Suprapubic skin (tissue), 4 donors: ENCODE results near the gene NPC1L1. TPM values are rescaled to one million over a fixed set of nuclear protein-coding genes. Genes with fewer than 3 reads are reported as not detected.

Experiments
- DNase-seq, 2 donors: peaks; one replicate each; pipeline ENCODE4 v3.0.0-alpha.2; 2019; ENCODE audit warnings: low spot score in 2 of 2
- H3K27ac ChIP-seq: fragments of 200-600 bp; sonication (generic); one replicate; pipeline ENCODE4 v1.5.1; 2019
- H3K27me3 ChIP-seq: fragments of 200-600 bp; sonication (generic); one replicate; pipeline ENCODE4 v1.5.1; 2019
- H3K36me3 ChIP-seq: fragments of 200-600 bp; sonication (generic); one replicate; pipeline ENCODE4 v1.5.1; 2019
- H3K4me1 ChIP-seq: fragments of 200-600 bp; sonication (generic); one replicate; pipeline ENCODE4 v1.5.1; 2019
- H3K4me3 ChIP-seq: fragments of 200-600 bp; sonication (generic); one replicate; pipeline ENCODE4 v1.5.1; 2019; ENCODE audit warnings: mild to moderate bottlenecking
- H3K9me3 ChIP-seq: fragments of 200-600 bp; sonication (generic); one replicate; pipeline ENCODE4 v1.5.1; 2019
- CTCF ChIP-seq, 2 donors: fragments of 200-600 bp in 1 of 2; fragments of 450-650 bp in 1 of 2; sonication (generic) in 1 of 2; IDR thresholded peaks; one replicate each; pipeline ENCODE4 v1.5.1; 2016 to 2019; ENCODE audit warnings: antibody characterized with exemption in 2 of 2, mild to moderate bottlenecking in 1 of 2, moderate library complexity in 1 of 2
- EP300 ChIP-seq: sonication (generic); formaldehyde crosslinking; IDR thresholded peaks from one replicate; pipeline ENCODE4 v1.6.1; 2017; ENCODE audit warnings: antibody characterized with exemption
- POLR2A ChIP-seq, 2 donors: fragments of 450-650 bp; IDR thresholded peaks; one replicate each; pipeline ENCODE4 v1.6.1; 2017; ENCODE audit warnings: antibody characterized with exemption in 2 of 2, mild to moderate bottlenecking in 2 of 2, moderate library complexity in 2 of 2
- POLR2AphosphoS5 ChIP-seq, 3 donors: sonication (generic); formaldehyde crosslinking; IDR thresholded peaks; one replicate each; pipeline ENCODE4 v1.6.1; 2017; ENCODE audit warnings: antibody characterized with exemption in 3 of 3
- whole genome bisulfite sequencing: methylation state at CpG from one replicate; pipeline ENCODE4 v1.1.5; 2018; 5-methylcytosine and 5-hydroxymethylcytosine counted together
- total RNA-seq, 4 donors: library from RNA; depleted of rRNA; stranded (reverse); fragments of >200 nt; gene quantifications; one replicate each; pipeline ENCODE4 v1.1.0, GENCODE V29; 2016

NPC1L1 gene
- under 1 TPM in 1 of 4 donors, not detected in 3; 0.24 TPM for total RNA-seq

GRCh38 chr7:44541028-44541869 lies at the start of gene NPC1L1:
TSS of gene NPC1L1 (minus strand) at chr7:44541330. CDS start at chr7:44541259, 71 bp downstream.
- no peak for DNase-seq
- Histone ChIP-seq H3K27ac (no peak within 1 kb of the TSS), H3K27me3 (no peaks in the 10 kb centered on the region), H3K36me3 (no peaks in the 10 kb centered on the region), H3K9me3 (no peaks in the 10 kb centered on the region), H3K4me3 (no peak within 1 kb of the TSS), H3K4me1 (peaks cover 17% of the 10 kb centered on the region)
- TF ChIP-seq CTCF (IDR thresholded peaks at IDR 0.05): no peak
- WGBS: 88% methylated on average over 4 of the region's 20 CpGs

GRCh38 chr7:44590910-44591309 lies 49.8 kb upstream of the NPC1L1 start:
- no peak for TF ChIP-seq CTCF (IDR thresholded peaks at IDR 0.05)
- no peak for TF ChIP-seq POLR2AphosphoS5 (IDR thresholded peaks at IDR 0.05)
- no peak for TF ChIP-seq POLR2A (IDR thresholded peaks at IDR 0.05)
- no peak for TF ChIP-seq EP300
- Histone ChIP-seq H3K4me3 (no peak overlapping the region), H3K4me1 (peaks cover 2% of the 10 kb centered on the region), H3K9me3 (no peaks in the 10 kb centered on the region), H3K27me3 (no peaks in the 10 kb centered on the region), H3K27ac (no peak overlapping the region), H3K36me3 (no peaks in the 10 kb centered on the region)
- no peak for DNase-seq
- WGBS: 65% methylated on average over 1 of the region's 1 CpG

DNA sequence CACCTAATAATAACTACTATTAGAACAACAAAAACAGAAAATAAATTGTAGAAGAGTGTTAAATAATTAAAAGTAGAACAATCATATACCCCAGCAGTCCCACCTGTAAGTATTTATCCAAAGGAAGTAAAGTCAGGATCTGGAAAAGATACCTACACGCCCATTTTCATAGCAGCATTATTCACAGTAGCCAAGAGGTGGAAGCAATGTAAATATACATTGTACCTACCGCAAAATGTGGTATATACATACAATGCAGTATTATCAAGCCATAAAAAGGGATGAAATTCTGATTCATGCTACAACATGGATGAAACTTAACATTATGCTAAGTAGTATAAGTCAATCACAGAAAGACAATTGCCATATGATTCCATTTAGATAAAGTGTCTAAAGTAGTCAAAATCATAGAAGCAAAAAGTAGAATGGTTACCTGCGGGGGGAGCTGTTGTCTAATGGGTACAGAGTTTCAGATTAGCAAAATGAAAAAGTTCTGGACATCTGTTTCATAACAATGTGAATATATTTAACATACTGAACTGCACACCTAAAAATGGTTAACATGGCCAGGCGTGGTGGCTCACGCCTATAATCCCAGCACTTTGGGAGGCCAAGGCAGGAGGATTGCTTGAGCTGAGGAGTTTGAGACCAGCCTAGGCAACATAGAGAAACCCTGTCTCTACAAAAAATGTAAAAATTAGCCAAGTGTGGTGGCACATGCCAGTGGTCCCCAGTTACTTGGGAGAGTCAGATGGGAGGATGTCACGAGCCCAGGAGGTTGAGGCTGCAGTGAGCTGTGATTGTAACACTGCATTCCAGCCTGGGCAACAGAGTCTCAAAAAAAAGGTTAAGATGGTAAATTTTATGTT lies 46.9 kb upstream of the NPC1L1 start:
- H3K4me1 ChIP-seq: peaks cover 2% of the 10 kb centered on the region
- WGBS: 18% methylated on average over 6 of the region's 6 CpGs
- TF ChIP-seq POLR2AphosphoS5 (IDR thresholded peaks at IDR 0.05): no peak
- TF ChIP-seq CTCF (IDR thresholded peaks at IDR 0.05): peak; percentile 44 to 61
- no peak for DNase-seq
- H3K9me3 ChIP-seq: no peaks in the 10 kb centered on the region
- H3K4me3 ChIP-seq: no peak overlapping the region
- no peak overlapping the region for H3K27ac ChIP-seq
- H3K36me3 ChIP-seq: no peaks in the 10 kb centered on the region
- H3K27me3 ChIP-seq: no peaks in the 10 kb centered on the region

DNA sequence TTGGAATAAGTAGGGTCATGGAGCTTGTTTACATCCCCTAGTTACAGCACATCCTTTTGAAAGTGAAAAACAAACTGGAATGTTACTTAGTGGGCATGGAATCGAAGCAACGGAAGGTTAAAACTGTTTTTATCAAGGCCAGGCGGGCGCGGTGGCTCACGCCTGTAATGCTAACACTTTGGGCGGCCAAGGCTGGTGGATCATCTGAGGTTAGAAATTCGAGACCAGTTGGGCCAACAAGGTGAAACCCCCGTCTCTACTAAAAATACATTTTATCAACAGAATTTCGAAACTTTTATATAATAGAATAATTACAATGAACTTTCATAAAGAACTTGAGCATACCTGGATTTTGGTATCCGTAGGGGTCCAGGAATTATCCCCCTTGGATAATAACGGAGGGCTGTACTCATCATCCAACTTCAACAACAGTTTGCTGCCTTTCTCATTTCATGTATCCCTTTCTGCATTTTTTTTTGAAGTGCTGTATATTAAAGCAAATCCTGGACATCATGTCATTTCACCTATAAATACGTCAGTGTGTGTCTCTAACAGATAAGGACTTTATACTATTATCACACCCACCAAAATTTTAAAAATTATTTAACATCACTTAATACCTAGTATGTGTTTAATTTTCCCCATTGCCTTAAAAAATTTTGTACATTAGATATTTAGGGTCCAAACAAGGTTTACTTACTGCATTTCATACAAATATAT lies 42.2 kb upstream of the NPC1L1 start:
- H3K27me3 ChIP-seq: no peaks in the 10 kb centered on the region
- H3K4me1 ChIP-seq: peaks cover 17% of the 10 kb centered on the region
- DNase-seq: no peak
- H3K4me3 ChIP-seq: peak overlapping the region; percentile 77
- peaks cover 17% of the 10 kb centered on the region for H3K36me3 ChIP-seq
- WGBS: 87% methylated on average over 13 of the region's 13 CpGs
- TF ChIP-seq EP300 (no peak), CTCF (IDR thresholded peaks at IDR 0.05) (no peak), POLR2AphosphoS5 (IDR thresholded peaks at IDR 0.05) (no peak), POLR2A (IDR thresholded peaks at IDR 0.05) (no peak)
- no peaks in the 10 kb centered on the region for H3K9me3 ChIP-seq
- H3K27ac ChIP-seq: peak overlapping the region; percentile 94
